ENCODE data around the gene LAMTOR4. TPM values are rescaled to one million over a fixed set of nuclear protein-coding genes. Genes with fewer than 3 reads are reported as not detected.

Gene LAMTOR4
- total and polyA plus RNA-seq, 2 of the 13 experiments (the other 11 are each of a cell fraction or from before 2014, with no cell fraction given): 115 to 118 TPM

DNA sequence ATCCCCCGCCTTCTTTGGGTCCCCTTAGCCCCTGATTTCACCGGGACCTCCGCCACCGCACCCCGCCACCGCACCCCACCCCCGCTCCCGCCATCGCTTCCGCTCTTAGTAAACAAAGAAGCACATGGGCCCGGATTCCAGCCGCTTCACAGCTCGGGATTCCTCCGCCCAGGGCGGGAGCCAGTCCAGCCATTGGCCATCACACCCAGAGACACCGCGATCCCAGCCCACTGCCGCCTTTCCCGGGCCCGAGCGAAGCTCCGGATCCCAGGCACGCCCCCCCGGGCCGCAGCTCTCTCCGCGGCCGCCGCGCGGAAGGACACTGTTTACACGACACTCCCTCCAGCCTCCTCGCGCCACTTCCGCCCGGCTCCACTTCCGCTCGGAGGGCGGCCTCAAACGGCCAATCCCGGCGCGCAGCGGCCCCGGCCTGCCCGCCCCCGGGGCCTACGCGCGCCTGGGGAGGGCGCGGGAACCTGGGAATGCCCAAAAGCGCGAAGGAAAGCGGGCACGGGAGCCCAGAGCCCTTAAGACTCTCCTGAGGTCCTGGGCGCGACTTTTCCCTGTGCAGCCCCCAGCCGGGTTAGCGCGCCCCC is 48.2 kb upstream of the LAMTOR4 start (continued):
- TF ChIP-seq NR0B2 (CRISPR knock-in tag; IDR thresholded peaks at IDR 0.05): peak; percentile 80; the same call in 1 of the 2 replicates
- TF ChIP-seq STAT6 (CRISPR knock-in tag; IDR thresholded peaks at IDR 0.05; ENCODE audit: borderline replicate concordance): 0 out of 2 replicates have a peak, but pooled peaks have one; percentile 17
- TF ChIP-seq ZBTB7A (CRISPR knock-in tag; IDR thresholded peaks at IDR 0.05): 0 out of 2 replicates have a peak, but pooled peaks have one; percentile 2
- TF ChIP-seq ZNF224 (CRISPR knock-in tag; IDR thresholded peaks at IDR 0.05): 0 out of 2 replicates have a peak, but pooled peaks have one; percentile 22
- no peak for TF ChIP-seq AHDC1 (CRISPR knock-in tag; IDR thresholded peaks at IDR 0.05; ENCODE audit: borderline replicate concordance)
- no peak for TF ChIP-seq SOX6 (IDR thresholded peaks at IDR 0.05)
- peak; percentile 51 for TF ChIP-seq SOX6 (CRISPR knock-in tag; IDR thresholded peaks at IDR 0.05)
- no peak for TF ChIP-seq ZNF652 (CRISPR knock-in tag; IDR thresholded peaks at IDR 0.05; ENCODE audit: borderline replicate concordance, low read depth)
- no peak for TF ChIP-seq ZFP36L2 (CRISPR knock-in tag; IDR thresholded peaks at IDR 0.05)
- peak; percentile 76; the same call in 1 of the 2 replicates for TF ChIP-seq ZNF556 (CRISPR knock-in tag; IDR thresholded peaks at IDR 0.05; ENCODE audit: borderline replicate concordance)
- TF ChIP-seq XRCC5 (optimal IDR thresholded peaks at IDR 0.05; ENCODE audit: low read length): peak; percentile 88
- TF ChIP-seq ZNF329 (CRISPR knock-in tag; IDR thresholded peaks at IDR 0.05; ENCODE audit: low read depth): peak; percentile 64; the same call in 1 of the 2 replicates
- no peak for TF ChIP-seq KLF13 (CRISPR knock-in tag; IDR thresholded peaks at IDR 0.05)
- peak; percentile 97 for TF ChIP-seq ETV5 (CRISPR knock-in tag; IDR thresholded peaks at IDR 0.05; ENCODE audit: borderline replicate concordance)
- no peak for TF ChIP-seq MEF2D (CRISPR knock-in tag; IDR thresholded peaks at IDR 0.05)
- no peak for TF ChIP-seq JARID2 (CRISPR knock-in tag; IDR thresholded peaks at IDR 0.05; ENCODE audit: insufficient replicate concordance)
- TF ChIP-seq GATAD2A (CRISPR knock-in tag; IDR thresholded peaks at IDR 0.05): peak; percentile 44
- TF ChIP-seq KDM3A (CRISPR knock-in tag; IDR thresholded peaks at IDR 0.05; ENCODE audit: low read depth): 0 out of 2 replicates have a peak, but pooled peaks have one; percentile 49
- TF ChIP-seq RORA (CRISPR knock-in tag; IDR thresholded peaks at IDR 0.05): no peak
- TF ChIP-seq, protein P1, sequence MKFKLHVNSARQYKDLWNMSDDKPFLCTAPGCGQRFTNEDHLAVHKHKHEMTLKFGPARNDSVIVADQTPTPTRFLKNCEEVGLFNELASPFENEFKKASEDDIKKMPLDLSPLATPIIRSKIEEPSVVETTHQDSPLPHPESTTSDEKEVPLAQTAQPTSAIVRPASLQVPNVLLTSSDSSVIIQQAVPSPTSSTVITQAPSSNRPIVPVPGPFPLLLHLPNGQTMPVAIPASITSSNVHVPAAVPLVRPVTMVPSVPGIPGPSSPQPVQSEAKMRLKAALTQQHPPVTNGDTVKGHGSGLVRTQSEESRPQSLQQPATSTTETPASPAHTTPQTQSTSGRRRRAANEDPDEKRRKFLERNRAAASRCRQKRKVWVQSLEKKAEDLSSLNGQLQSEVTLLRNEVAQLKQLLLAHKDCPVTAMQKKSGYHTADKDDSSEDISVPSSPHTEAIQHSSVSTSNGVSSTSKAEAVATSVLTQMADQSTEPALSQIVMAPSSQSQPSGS (CRISPR knock-in tag; IDR thresholded peaks at IDR 0.05): peak; percentile 27; the same call in 1 of the 2 replicates
